Naive thymus-derived CD4-positive, alpha-beta T cell (primary cell): Measurements from ENCODE around the gene GRIK1. TPM values are rescaled to one million over a fixed set of nuclear protein-coding genes. Genes with fewer than 3 reads are reported as not detected.
"Not testable (repeated sequence)": the region's sequence is repeated elsewhere in the genome, so short reads cannot be mapped to it uniquely, and the experiment has no call there.

Experiments used
- ATAC-seq: fragments of 150-1000 bp; cut with Tn5 transposase; 2 replicates; pipeline ENCODE4 v1.10.0; 2021; ENCODE audit warnings: mild to moderate bottlenecking, moderate library complexity
- CTCF ChIA-PET: fragments of 350-600 bp; sonication (Branson Sonifier 250); formaldehyde crosslinking; loops from one replicate; lab custom pipeline; 2021; ENCODE audit warnings: antibody characterized with exemption; lab: Charles Lee
- POLR2A ChIA-PET: fragments of 350-600 bp; sonication (Branson Sonifier 250); formaldehyde crosslinking; loops from one replicate; lab custom pipeline; 2021; ENCODE audit warnings: antibody characterized with exemption, inconsistent platforms; lab: Charles Lee
- DNase-seq, 9 donors: peaks; one replicate each; pipeline versions ENCODE4 v3.0.0 to v3.0.0-alpha.2; 2020 to 2022; ENCODE audit warnings: mixed read lengths in 1 of 9
- H3K27ac ChIP-seq: one replicate; pipeline ENCODE4 v1.7.0; 2013; ENCODE audit warnings: mild to moderate bottlenecking, low read depth, low read length, moderate library complexity
- H3K27me3 ChIP-seq, 2 donors: one replicate each; pipeline ENCODE4 v1.7.0; 2013; ENCODE audit warnings: low read length in 2 of 2, mild to moderate bottlenecking in 2 of 2, moderate library complexity in 2 of 2; ENCODE audit not compliant: control insufficient read depth in 2 of 2, insufficient read depth in 2 of 2
- H3K36me3 ChIP-seq, 3 experiments: 1 replicate in 2 of 3; 2 replicates in 1 of 3; pipeline ENCODE4 v1.7.0; 2013; ENCODE audit warnings: low read length in 3 of 3, mild to moderate bottlenecking in 3 of 3, moderate library complexity in 1 of 3; ENCODE audit not compliant: insufficient read depth in 3 of 3, control insufficient read depth in 2 of 3
- H3K4me1 ChIP-seq, 2 donors: one replicate each; pipeline ENCODE4 v1.7.0; 2013; ENCODE audit warnings: low read length in 2 of 2, mild to moderate bottlenecking in 2 of 2, moderate library complexity in 1 of 2; ENCODE audit not compliant: control insufficient read depth in 2 of 2, insufficient read depth in 2 of 2
- H3K4me3 ChIP-seq: 2 replicates; pipeline ENCODE4 v1.7.0; 2013; ENCODE audit warnings: mild to moderate bottlenecking, low read length
- H3K9me3 ChIP-seq, 3 experiments: 1 replicate in 2 of 3; 2 replicates in 1 of 3; pipeline ENCODE4 v1.7.0; 2013; ENCODE audit warnings: low read length in 3 of 3; ENCODE audit not compliant: control insufficient read depth in 2 of 3
- H3K27ac Mint-ChIP-seq, 9 donors: one replicate each; pipeline ENCODE4 v1.8.0; 2020 to 2022; ENCODE audit warnings: mixed read lengths in 9 of 9, mild to moderate bottlenecking in 8 of 9, moderate library complexity in 5 of 9, inconsistent platforms in 2 of 9
- H3K27me3 Mint-ChIP-seq, 5 donors: one replicate each; pipeline ENCODE4 v1.8.0; 2021 to 2022; ENCODE audit warnings: mixed read lengths in 5 of 5, mild to moderate bottlenecking in 1 of 5
- H3K36me3 Mint-ChIP-seq, 5 donors: one replicate each; pipeline ENCODE4 v1.8.0; 2020 to 2022; ENCODE audit warnings: mixed read lengths in 5 of 5, mild to moderate bottlenecking in 3 of 5, inconsistent platforms in 1 of 5
- H3K4me1 Mint-ChIP-seq, 7 donors: one replicate each; pipeline ENCODE4 v1.8.0; 2020 to 2022; ENCODE audit warnings: mixed read lengths in 7 of 7, mild to moderate bottlenecking in 3 of 7, inconsistent platforms in 1 of 7
- H3K4me3 Mint-ChIP-seq, 10 donors: one replicate each; pipeline ENCODE4 v1.8.0; 2020 to 2022; ENCODE audit warnings: mild to moderate bottlenecking in 10 of 10, mixed read lengths in 10 of 10, moderate library complexity in 6 of 10, inconsistent platforms in 2 of 10
- H3K9me3 Mint-ChIP-seq, 11 donors: one replicate each; pipeline ENCODE4 v1.8.0; 2020 to 2022; ENCODE audit warnings: mixed read lengths in 11 of 11, mild to moderate bottlenecking in 4 of 11, inconsistent platforms in 1 of 11, moderate library complexity in 1 of 11
- intact Hi-C, 2 donors: fragments of 100-400 bp; cut with micrococcal nuclease; formaldehyde crosslinking; loops; one replicate each; pipeline ENCODE4 v1.15.1; 2023
- polyA plus RNA-seq, 2 donors: library from polyadenylated mRNA; unstranded; fragments of 300-500 nt; fragmentation: Illumina TruSeq; gene quantifications; one replicate each; pipeline ENCODE4 v1.2.3, GENCODE V29; 2021
- total RNA-seq, 6 experiments: library from RNA in 5 of 6; stranded (reverse) in 5 of 6; gene quantifications; 1 replicate in 5 of 6; 2 replicates in 1 of 6; pipeline ENCODE4 v1.2.3 and lab custom pipeline; 2021 to 2026

The GRIK1 gene
- total and polyA plus RNA-seq, 7 experiments from 2014 or later, result 0.10 TPM; not detected in 6

- Mint-ChIP-seq H3K4me1 (no peaks in the 10 kb centered on the region), H3K27me3 (peaks cover 0 to 17% (median 9%) of the 10 kb centered on the region in 5 donors), H3K27ac (no peak overlapping the region), H3K9me3 (peaks cover 0 to 9% (median 1%) of the 10 kb centered on the region in 11 donors), H3K4me3 (no peak overlapping the region), H3K36me3 (no peaks in the 10 kb centered on the region)
- DNase-seq (no peak), ATAC-seq (no peak)
- ChIA-PET CTCF (no interaction called here), POLR2A (no interaction called here)
- intact Hi-C loops, result no loop called here
- H3K4me3 ChIP-seq, result no peak overlapping the region
- no peak overlapping the region for H3K27ac ChIP-seq
- no peaks in the 10 kb centered on the region for H3K9me3 ChIP-seq
- H3K27me3 ChIP-seq, result no peaks in the 10 kb centered on the region
- no peaks in the 10 kb centered on the region for H3K4me1 ChIP-seq
- H3K36me3 ChIP-seq, result no peaks in the 10 kb centered on the region
Observed at GRCh38 chr21:29958551-29958950, 18.8 kb upstream of the GRIK1 start.

- H3K27me3 ChIP-seq, H3K4me1 Mint-ChIP-seq, CTCF ChIA-PET, POLR2A ChIA-PET, H3K4me1 ChIP-seq, ATAC-seq, DNase-seq, H3K9me3 ChIP-seq, H3K9me3 Mint-ChIP-seq, H3K27ac Mint-ChIP-seq, H3K4me3 Mint-ChIP-seq, intact Hi-C loops, H3K36me3 Mint-ChIP-seq, H3K27ac ChIP-seq, H3K36me3 ChIP-seq, H3K4me3 ChIP-seq: not testable (repeated sequence)
- peaks cover 0 to 17% (median 9%) of the 10 kb centered on the region in 5 donors for H3K27me3 Mint-ChIP-seq
Observed at GRCh38 chr21:29958035-29958434, 18.2 kb upstream of the GRIK1 start.

- ChIA-PET POLR2A (interaction anchor here (0.6 kb wide), 1 partner anchor 700 kb away, joined by 3 read pairs; no protein-coding TSS in a partner anchor), CTCF (interaction anchor here (0.6 kb wide), 1 partner anchor 135 kb away, joined by 3 read pairs; no protein-coding TSS in a partner anchor)
- H3K4me1 ChIP-seq, result no peaks in the 10 kb centered on the region
- H3K4me1 Mint-ChIP-seq, result no peaks in the 10 kb centered on the region
- no peak overlapping the region for H3K27ac Mint-ChIP-seq
- H3K4me3 ChIP-seq, result no peak overlapping the region
- peaks cover 0 to 9% (median 2%) of the 10 kb centered on the region in 11 donors for H3K9me3 Mint-ChIP-seq
- no peaks in the 10 kb centered on the region for H3K36me3 ChIP-seq
- H3K9me3 ChIP-seq, result no peaks in the 10 kb centered on the region
- intact Hi-C loops, result no loop called here
- no peaks in the 10 kb centered on the region for H3K27me3 ChIP-seq
- H3K4me3 Mint-ChIP-seq, result no peak overlapping the region
- peaks cover 3 to 21% (median 12%) of the 10 kb centered on the region in 5 donors for H3K27me3 Mint-ChIP-seq
- ATAC-seq, result no peak
- DNase-seq, result no peak
- H3K36me3 Mint-ChIP-seq, result no peaks in the 10 kb centered on the region
- no peak overlapping the region for H3K27ac ChIP-seq
Observed at GRCh38 chr21:29953690-29954089, 13.9 kb upstream of the GRIK1 start.

DNA sequence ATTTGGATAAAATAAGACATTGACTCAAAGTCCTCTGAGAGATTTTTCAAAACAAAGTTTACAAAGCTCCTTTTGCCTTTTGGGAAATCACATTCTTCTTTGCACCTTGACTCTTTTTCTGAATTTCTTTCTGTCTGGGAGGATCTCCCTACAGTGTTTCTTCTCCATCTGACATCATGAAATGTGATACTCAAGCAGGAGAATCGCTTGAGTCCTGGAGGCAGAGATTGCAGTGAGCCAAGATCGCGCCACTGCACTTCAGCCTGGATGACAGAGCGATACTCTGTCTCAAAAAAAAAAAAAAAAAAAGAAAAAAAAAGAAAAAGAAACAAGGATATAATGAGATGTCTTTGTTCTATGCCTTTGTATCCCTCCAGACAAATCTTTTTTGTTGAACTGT is 13.3 kb upstream of the GRIK1 start:
- Mint-ChIP-seq H3K9me3 (peaks cover 0 to 5% (median under 1%) of the 10 kb centered on the region in 11 donors), H3K27ac (no peak overlapping the region)

DNA sequence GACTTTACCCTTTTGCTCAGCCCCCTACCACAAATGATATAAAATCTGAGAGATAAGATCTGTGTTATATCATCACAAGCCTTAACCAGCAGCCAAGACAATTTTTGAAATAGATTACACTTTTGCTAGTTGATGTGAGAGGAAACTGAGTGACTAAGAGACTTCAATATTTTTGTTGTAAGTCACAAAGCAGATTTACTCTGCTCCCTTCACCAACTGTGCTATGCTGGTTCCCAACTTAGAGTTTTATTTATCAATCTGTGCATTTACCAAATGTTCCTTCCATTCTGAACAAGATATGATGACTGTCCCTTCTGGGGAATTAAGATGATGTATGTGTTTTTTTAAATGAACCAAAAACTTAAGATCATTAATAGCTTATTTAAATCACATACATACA is 12.1 kb upstream of the GRIK1 start:
- Histone ChIP-seq H3K27me3 (no peaks in the 10 kb centered on the region), H3K4me1 (no peaks in the 10 kb centered on the region), H3K9me3 (no peaks in the 10 kb centered on the region), H3K27ac (no peak overlapping the region), H3K4me3 (no peak overlapping the region), H3K36me3 (no peaks in the 10 kb centered on the region)
- Mint-ChIP-seq H3K4me1 (no peaks in the 10 kb centered on the region), H3K36me3 (no peaks in the 10 kb centered on the region), H3K9me3 (peaks cover 0 to 4% (median 0%) of the 10 kb centered on the region in 11 donors), H3K4me3 (no peak overlapping the region), H3K27ac (no peak overlapping the region), H3K27me3 (peaks cover 3 to 14% (median 11%) of the 10 kb centered on the region in 5 donors)
- ATAC-seq (no peak), DNase-seq (no peak)
- ChIA-PET CTCF (no interaction called here), POLR2A (no interaction called here)
- intact Hi-C loops, result no loop called here

More for the DNA sequence above, 13.3 kb upstream of the GRIK1 start:
- H3K4me3 Mint-ChIP-seq, result no peak overlapping the region
- H3K27ac ChIP-seq, result no peak overlapping the region
- ChIA-PET CTCF (interaction anchor here (0.6 kb wide), 1 partner anchor 135 kb away, joined by 3 read pairs; no protein-coding TSS in a partner anchor), POLR2A (interaction anchor here (0.6 kb wide), 1 partner anchor 700 kb away, joined by 3 read pairs; no protein-coding TSS in a partner anchor)
- no peaks in the 10 kb centered on the region for H3K27me3 ChIP-seq
- no peaks in the 10 kb centered on the region for H3K9me3 ChIP-seq
- DNase-seq (no peak), ATAC-seq (no peak)
- no peaks in the 10 kb centered on the region for H3K4me1 ChIP-seq
- no peaks in the 10 kb centered on the region for H3K36me3 Mint-ChIP-seq
- no peak overlapping the region for H3K4me3 ChIP-seq
- intact Hi-C loops, result no loop called here
- no peaks in the 10 kb centered on the region for H3K4me1 Mint-ChIP-seq
- H3K36me3 ChIP-seq, result no peaks in the 10 kb centered on the region
- H3K27me3 Mint-ChIP-seq, result peaks cover 3 to 20% (median 12%) of the 10 kb centered on the region in 5 donors

DNA sequence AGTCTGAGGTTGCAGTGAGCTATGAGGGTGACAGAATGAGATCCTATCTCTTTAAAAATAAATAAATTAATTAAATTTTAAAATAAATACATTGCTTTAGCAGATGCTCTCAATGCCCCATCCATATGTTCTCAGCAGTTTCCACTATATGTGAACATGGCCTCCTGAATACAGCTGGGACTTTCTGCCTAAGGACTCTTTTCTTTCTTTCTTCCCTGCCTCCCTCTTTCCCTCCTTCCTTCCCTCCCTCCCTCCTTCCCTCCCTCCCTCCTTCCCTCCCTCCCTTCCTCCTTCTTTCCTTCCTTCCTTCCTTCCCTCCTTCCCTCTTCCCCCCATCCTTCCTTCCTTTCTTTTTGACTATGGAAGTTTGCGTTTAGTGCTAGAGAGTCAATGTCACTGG is 10.2 kb upstream of the GRIK1 start:
- intact Hi-C loops, result no loop called here
- Histone ChIP-seq H3K4me3 (no peak overlapping the region), H3K36me3 (no peaks in the 10 kb centered on the region), H3K27ac (no peak overlapping the region), H3K4me1 (no peaks in the 10 kb centered on the region), H3K9me3 (no peaks in the 10 kb centered on the region), H3K27me3 (no peaks in the 10 kb centered on the region)
- no peak overlapping the region for H3K27ac Mint-ChIP-seq
- ATAC-seq (no peak), DNase-seq (no peak)
- H3K4me3 Mint-ChIP-seq, result no peak overlapping the region
- peaks cover 3 to 15% (median 13%) of the 10 kb centered on the region in 5 donors for H3K27me3 Mint-ChIP-seq
- H3K9me3 Mint-ChIP-seq, result peaks cover 0 to 5% (median 0%) of the 10 kb centered on the region in 11 donors
- H3K4me1 Mint-ChIP-seq, result no peaks in the 10 kb centered on the region
- ChIA-PET POLR2A (no interaction called here), CTCF (no interaction called here)
- H3K36me3 Mint-ChIP-seq, result no peaks in the 10 kb centered on the region

DNA sequence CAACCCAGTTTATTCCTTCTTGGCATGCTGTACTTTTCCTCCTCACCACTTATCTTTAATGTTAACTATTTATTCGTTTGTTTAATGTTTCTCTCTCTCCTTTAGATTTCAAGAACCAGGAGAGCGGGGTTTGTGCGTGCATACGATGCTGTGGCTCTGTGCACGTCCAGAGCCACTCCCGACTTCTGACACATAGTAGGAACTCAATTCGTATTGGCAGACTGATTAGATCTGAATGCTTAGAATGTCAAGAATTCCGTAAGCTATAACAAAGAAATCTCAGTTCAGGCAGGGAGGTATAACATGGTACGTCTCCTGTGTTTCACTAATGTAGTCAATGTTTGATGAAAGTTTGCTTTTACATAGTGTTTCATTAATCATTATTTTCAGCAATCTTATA is 7.3 kb upstream of the GRIK1 start:
- Histone ChIP-seq H3K9me3 (no peaks in the 10 kb centered on the region), H3K4me3 (no peak overlapping the region), H3K27ac (no peak overlapping the region), H3K4me1 (no peaks in the 10 kb centered on the region), H3K27me3 (no peaks in the 10 kb centered on the region), H3K36me3 (no peaks in the 10 kb centered on the region)
- intact Hi-C loops, result no loop called here
- no peak overlapping the region for H3K4me3 Mint-ChIP-seq
- H3K36me3 Mint-ChIP-seq, result peaks cover 0 to 1% (median 0%) of the 10 kb centered on the region in 5 donors
- no peak overlapping the region for H3K27ac Mint-ChIP-seq
- H3K4me1 Mint-ChIP-seq, result no peaks in the 10 kb centered on the region
- ATAC-seq (no peak), DNase-seq (no peak)
- ChIA-PET POLR2A (no interaction called here), CTCF (no interaction called here)
- peaks cover 4 to 27% (median 14%) of the 10 kb centered on the region in 5 donors for H3K27me3 Mint-ChIP-seq
- peaks cover 0 to 14% (median 2%) of the 10 kb centered on the region in 11 donors for H3K9me3 Mint-ChIP-seq
